GM21619 (cell line): ENCODE data around the gene RFESD.
"Not testable (repeated sequence)": the region's sequence is repeated elsewhere in the genome, so short reads cannot be mapped to it uniquely, and the experiment has no call there.

Experiments used
- ATAC-seq: cut with Tn5 transposase; IDR thresholded peaks from one replicate; pipeline ENCODE4 v1.9.1; 2021; ENCODE audit not compliant: unreplicated experiment

The RFESD gene

GRCh38 chr5:95627971-95628810 lies 18.4 kb upstream of the RFESD start:
- no peak for ATAC-seq

- ATAC-seq = no peak
These were observed 17.6 kb upstream of the RFESD start for GRCh38 chr5:95628933-95629332.

GRCh38 chr5:95630394-95630917 lies 16.1 kb upstream of the RFESD start:
- ATAC-seq = no peak

- ATAC-seq = peak; percentile 9
These were observed 15.2 kb upstream of the RFESD start for GRCh38 chr5:95631255-95631958.

GRCh38 chr5:95631991-95632675 lies 14.4 kb upstream of the RFESD start:
- peak; percentile 93 for ATAC-seq

GRCh38 chr5:95632942-95633341 lies 13.6 kb upstream of the RFESD start:
- not testable (repeated sequence) for ATAC-seq

GRCh38 chr5:95633671-95634070 lies 12.9 kb upstream of the RFESD start:
- no peak for ATAC-seq

GRCh38 chr5:95634081-95634480 lies 12.5 kb upstream of the RFESD start:
- no peak for ATAC-seq

- no peak for ATAC-seq
These were observed 7.9 kb upstream of the RFESD start for GRCh38 chr5:95638632-95639031.

GRCh38 chr5:95641741-95642220 lies 4.8 kb upstream of the RFESD start:
- no peak for ATAC-seq

- no peak for ATAC-seq
These were observed 3.4 kb upstream of the RFESD start for GRCh38 chr5:95643152-95643551.

- peak; percentile 36 for ATAC-seq
These were observed 2.1 kb upstream of the RFESD start for GRCh38 chr5:95644351-95645042.

GRCh38 chr5:95646226-95646568 lies 380 bp upstream of the RFESD start:
- ATAC-seq = not testable (repeated sequence)

- ATAC-seq = no peak
These were observed 1.6 kb downstream of the RFESD start for GRCh38 chr5:95647886-95648860.

- ATAC-seq = no peak
These were observed 2.7 kb downstream of the RFESD start for GRCh38 chr5:95649274-95649673.

- ATAC-seq = no peak
These were observed 3.5 kb downstream of the RFESD start for GRCh38 chr5:95649842-95650620.

GRCh38 chr5:95652849-95653248 lies 6.3 kb downstream of the RFESD start:
- ATAC-seq = no peak

- no peak for ATAC-seq
These were observed 7.6 kb downstream of the RFESD start for GRCh38 chr5:95654196-95654595.

- ATAC-seq = no peak
These were observed 9.0 kb downstream of the RFESD start for GRCh38 chr5:95655575-95655974.
